Measurements from ENCODE around the gene MAP3K12.

The MAP3K12 gene

GRCh38 chr12:53431187-53431586 lies 68.1 kb downstream of the MAP3K12 start:
- H3K4me3 ChIP-seq (ENCODE audit: insufficient read depth, low read depth, low read length), result no peak overlapping the region
- no peaks in the 10 kb centered on the region for H3K36me3 ChIP-seq (ENCODE audit: control insufficient read depth, insufficient read depth, low read length)
- H3K27ac ChIP-seq (ENCODE audit: insufficient read depth, low read depth, low read length, poor library complexity, severe bottlenecking), result no peak overlapping the region
- no peaks in the 10 kb centered on the region for H3K9me3 ChIP-seq (ENCODE audit: control insufficient read depth, low read length)
- H3K4me1 ChIP-seq (ENCODE audit: control insufficient read depth, insufficient read depth, low read length), result no peaks in the 10 kb centered on the region
- 88 to 89% methylated on average over 7 of the region's 7 CpGs for WGBS, 2 experiments
- H3K27me3 ChIP-seq (ENCODE audit: control insufficient read depth, insufficient read depth, low read length, poor library complexity, severe bottlenecking), result no peaks in the 10 kb centered on the region

GRCh38 chr12:53430116-53430515 lies 69.1 kb downstream of the MAP3K12 start:
- Histone ChIP-seq H3K4me3 (ENCODE audit: insufficient read depth, low read depth, low read length) (no peak overlapping the region), H3K36me3 (ENCODE audit: control insufficient read depth, insufficient read depth, low read length) (no peaks in the 10 kb centered on the region), H3K27ac (ENCODE audit: insufficient read depth, low read depth, low read length, poor library complexity, severe bottlenecking) (no peak overlapping the region), H3K9me3 (ENCODE audit: control insufficient read depth, low read length) (no peaks in the 10 kb centered on the region), H3K4me1 (ENCODE audit: control insufficient read depth, insufficient read depth, low read length) (no peaks in the 10 kb centered on the region), H3K27me3 (ENCODE audit: control insufficient read depth, insufficient read depth, low read length, poor library complexity, severe bottlenecking) (no peaks in the 10 kb centered on the region)
- WGBS, 2 experiments, result 86 to 90% methylated on average over 5 of the region's 5 CpGs
